IPS-18a (cell line): ENCODE measurements around the gene UBE2D1.

Experiments
- H3K27ac ChIP-seq: one replicate; pipeline ENCODE4 v1.5.1; 2013; ENCODE audit warnings: low read length
- H3K27me3 ChIP-seq: one replicate; pipeline ENCODE4 v1.6.1; 2013; ENCODE audit warnings: mild to moderate bottlenecking, low read length; ENCODE audit not compliant: control insufficient read depth, insufficient read depth
- H3K36me3 ChIP-seq: one replicate; pipeline ENCODE4 v1.6.1; 2013; ENCODE audit warnings: low read depth, low read length; ENCODE audit not compliant: control insufficient read depth
- H3K4me1 ChIP-seq: one replicate; pipeline ENCODE4 v1.6.1; 2013; ENCODE audit warnings: low read depth, low read length; ENCODE audit not compliant: control insufficient read depth
- H3K4me3 ChIP-seq: one replicate; pipeline ENCODE4 v1.5.1; 2013; ENCODE audit warnings: low read length
- H3K9ac ChIP-seq: one replicate; pipeline ENCODE4 v1.6.1; 2013; ENCODE audit warnings: mild to moderate bottlenecking, low read length, moderate library complexity
- H3K9me3 ChIP-seq: one replicate; pipeline ENCODE4 v1.6.1; 2013; ENCODE audit warnings: low read depth, low read length; ENCODE audit not compliant: control insufficient read depth

UBE2D1 gene

DNA sequence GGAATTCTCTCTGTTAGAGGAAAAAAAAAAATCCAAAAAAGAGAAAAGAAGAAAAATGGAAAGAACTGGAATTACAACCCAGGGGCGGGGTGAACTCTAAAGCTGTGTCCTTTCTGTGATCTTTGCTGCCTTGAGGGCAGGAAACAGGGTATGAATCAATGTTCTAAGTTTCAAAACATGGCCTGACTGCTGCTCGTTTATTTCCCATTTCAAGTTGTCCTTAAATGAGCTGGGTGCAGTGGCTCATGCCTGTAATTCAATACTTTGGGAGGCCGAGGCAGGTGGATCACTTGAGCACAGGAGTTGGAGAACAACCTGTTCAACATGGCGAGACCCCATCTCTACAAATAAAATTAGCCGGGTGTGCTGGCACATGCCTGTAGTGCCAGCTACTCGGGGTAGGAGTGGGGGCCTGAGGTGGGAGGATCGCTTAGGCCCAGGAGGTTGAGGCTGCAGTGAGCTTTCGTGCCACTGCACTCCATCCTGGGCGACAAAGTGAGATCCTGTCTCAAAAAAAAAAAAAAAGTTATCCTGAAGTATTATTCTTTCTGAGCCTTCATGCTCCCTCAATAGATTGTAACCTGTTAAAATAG lies 25.7 kb downstream of the UBE2D1 start:
- Histone ChIP-seq H3K36me3 (peaks cover 10% of the 10 kb centered on the region), H3K9me3 (no peaks in the 10 kb centered on the region), H3K27me3 (no peaks in the 10 kb centered on the region), H3K27ac (no peak overlapping the region), H3K9ac (no peak overlapping the region), H3K4me3 (no peak overlapping the region), H3K4me1 (no peaks in the 10 kb centered on the region)

DNA sequence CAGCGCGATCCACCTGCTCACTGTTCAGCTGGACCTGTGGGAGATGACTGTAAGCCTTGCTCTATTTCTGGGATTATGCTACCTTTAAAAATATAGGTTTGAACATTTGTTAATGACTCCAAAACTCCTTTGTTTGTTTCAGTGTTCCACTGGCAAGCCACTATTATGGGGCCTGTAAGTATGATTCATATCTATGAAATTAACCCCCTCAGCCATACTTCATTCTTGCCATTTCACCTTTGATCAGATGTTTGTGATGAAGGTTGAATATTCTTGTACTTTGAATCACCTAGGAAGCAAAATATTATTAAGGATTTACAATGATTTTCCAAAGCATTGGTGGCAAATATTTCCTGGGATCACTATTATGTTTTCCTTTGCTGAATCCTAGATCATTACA lies 26.5 kb downstream of the UBE2D1 start:
- no peaks in the 10 kb centered on the region for H3K27me3 ChIP-seq
- H3K9me3 ChIP-seq = no peaks in the 10 kb centered on the region
- H3K36me3 ChIP-seq = peaks cover 11% of the 10 kb centered on the region
- H3K4me3 ChIP-seq = no peak overlapping the region
- no peak overlapping the region for H3K27ac ChIP-seq
- no peak overlapping the region for H3K9ac ChIP-seq
- H3K4me1 ChIP-seq = no peaks in the 10 kb centered on the region

- Histone ChIP-seq H3K4me3 (no peak overlapping the region), H3K4me1 (no peaks in the 10 kb centered on the region), H3K27me3 (no peaks in the 10 kb centered on the region), H3K9ac (no peak overlapping the region), H3K27ac (no peak overlapping the region), H3K36me3 (peaks cover 11% of the 10 kb centered on the region), H3K9me3 (no peaks in the 10 kb centered on the region)
These were observed 27.4 kb downstream of the UBE2D1 start for GRCh38 chr10:58362027-58362789.

DNA sequence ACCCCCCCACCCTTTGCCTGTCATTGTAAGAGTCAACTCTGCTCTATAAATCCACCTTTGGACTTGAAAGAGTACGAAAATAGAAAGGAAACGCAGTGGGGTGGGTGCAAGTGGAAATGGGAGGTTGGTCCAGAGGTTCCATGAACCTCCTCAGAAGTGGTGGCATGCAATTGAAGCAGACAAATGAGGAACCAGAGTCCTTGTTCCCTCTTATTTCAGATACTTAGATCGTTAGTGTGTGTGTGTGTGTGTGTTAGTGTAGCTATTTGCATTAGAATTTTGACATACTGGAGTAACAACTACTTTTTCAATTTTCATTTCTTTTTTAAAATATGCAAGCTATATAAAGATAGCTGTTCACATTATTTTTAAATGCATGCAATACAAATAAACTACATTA lies 32.3 kb downstream of the UBE2D1 start:
- H3K9ac ChIP-seq = no peak overlapping the region
- peaks cover 11% of the 10 kb centered on the region for H3K36me3 ChIP-seq
- H3K27me3 ChIP-seq = no peaks in the 10 kb centered on the region
- H3K27ac ChIP-seq = no peak overlapping the region
- H3K4me3 ChIP-seq = no peak overlapping the region
- H3K9me3 ChIP-seq = no peaks in the 10 kb centered on the region
- no peaks in the 10 kb centered on the region for H3K4me1 ChIP-seq

- Histone ChIP-seq H3K36me3 (no peaks in the 10 kb centered on the region), H3K4me3 (no peak overlapping the region), H3K9ac (no peak overlapping the region), H3K27ac (no peak overlapping the region), H3K27me3 (no peaks in the 10 kb centered on the region), H3K9me3 (no peaks in the 10 kb centered on the region), H3K4me1 (no peaks in the 10 kb centered on the region)
These were observed 36.7 kb downstream of the UBE2D1 start for GRCh38 chr10:58371473-58371872.

DNA sequence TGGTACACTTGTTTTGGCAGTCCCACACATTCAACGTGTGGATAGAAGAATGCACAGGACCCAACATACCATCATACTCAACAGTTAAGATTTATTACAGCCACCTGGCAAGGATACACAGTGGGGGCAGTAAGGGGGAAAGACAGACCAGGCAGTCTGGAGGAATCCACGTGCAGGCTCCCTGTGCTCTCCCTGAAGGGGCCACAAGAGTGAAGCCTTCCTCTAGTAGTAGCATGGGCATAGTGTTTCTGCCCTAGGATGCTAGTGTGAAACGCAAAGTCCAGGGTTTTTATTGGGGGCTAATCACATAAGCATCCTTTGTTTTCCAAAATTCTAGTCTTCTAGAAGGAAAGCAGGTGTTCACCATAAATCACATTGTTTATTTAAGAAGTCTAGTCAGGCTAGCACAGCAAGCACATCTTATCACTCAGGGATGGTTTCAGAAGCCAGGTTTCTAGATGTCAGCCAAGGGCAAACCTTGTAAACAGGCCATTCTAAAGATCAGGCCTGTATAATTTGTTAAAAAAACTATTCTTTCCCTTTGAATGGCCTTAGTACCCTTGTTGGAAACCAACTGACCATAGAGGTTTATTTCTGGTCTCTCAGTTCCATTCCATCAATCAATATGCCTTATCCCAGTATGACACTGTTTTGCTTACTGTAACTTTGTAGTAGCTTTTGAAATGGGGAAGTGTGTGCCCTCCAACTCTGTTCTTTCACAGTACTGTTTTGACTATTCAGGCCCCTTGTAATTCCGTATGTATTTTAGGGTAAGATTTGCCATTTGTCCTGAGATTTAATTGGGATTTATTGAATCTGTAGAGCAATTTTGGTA lies 38.0 kb downstream of the UBE2D1 start:
- Histone ChIP-seq H3K36me3 (no peaks in the 10 kb centered on the region), H3K9ac (no peak overlapping the region), H3K27ac (no peak overlapping the region), H3K9me3 (no peaks in the 10 kb centered on the region), H3K27me3 (no peaks in the 10 kb centered on the region), H3K4me3 (no peak overlapping the region), H3K4me1 (no peaks in the 10 kb centered on the region)

- H3K27ac ChIP-seq = no peak overlapping the region
- H3K4me1 ChIP-seq = no peaks in the 10 kb centered on the region
- no peak overlapping the region for H3K9ac ChIP-seq
These were observed 38.6 kb downstream of the UBE2D1 start for GRCh38 chr10:58373442-58373827.

DNA sequence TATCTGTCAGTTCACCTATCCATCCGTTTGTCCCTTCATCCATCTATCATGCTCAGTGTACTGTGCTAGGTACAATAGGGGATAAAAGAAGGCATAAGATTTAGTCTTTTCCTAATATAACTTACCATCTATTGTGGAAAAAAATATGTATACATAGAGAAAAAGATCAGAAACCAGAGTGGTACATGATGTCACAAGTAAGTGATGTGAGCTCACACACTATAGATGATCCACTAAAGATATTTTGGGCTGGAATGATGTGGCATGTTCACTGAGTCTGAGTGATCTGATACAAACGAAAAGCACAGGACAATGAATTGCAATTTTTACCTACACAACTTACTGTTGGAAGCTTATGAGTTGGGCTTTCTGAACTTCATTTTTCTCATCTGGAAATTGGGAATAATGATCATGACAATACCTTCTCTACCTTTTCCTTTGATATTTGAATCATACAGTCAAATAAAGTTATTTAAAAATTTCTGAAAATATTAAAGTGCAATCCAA lies 47.7 kb downstream of the UBE2D1 start:
- Histone ChIP-seq H3K4me3 (no peak overlapping the region), H3K27me3 (no peaks in the 10 kb centered on the region), H3K27ac (no peak overlapping the region), H3K9ac (no peak overlapping the region), H3K4me1 (peaks cover 4% of the 10 kb centered on the region), H3K9me3 (no peaks in the 10 kb centered on the region), H3K36me3 (peaks cover 9% of the 10 kb centered on the region)

More at GRCh38 chr10:58373442-58373827, 38.6 kb downstream of the UBE2D1 start:
- Histone ChIP-seq H3K27me3 (no peaks in the 10 kb centered on the region), H3K9me3 (no peaks in the 10 kb centered on the region), H3K36me3 (no peaks in the 10 kb centered on the region), H3K4me3 (no peak overlapping the region)

DNA sequence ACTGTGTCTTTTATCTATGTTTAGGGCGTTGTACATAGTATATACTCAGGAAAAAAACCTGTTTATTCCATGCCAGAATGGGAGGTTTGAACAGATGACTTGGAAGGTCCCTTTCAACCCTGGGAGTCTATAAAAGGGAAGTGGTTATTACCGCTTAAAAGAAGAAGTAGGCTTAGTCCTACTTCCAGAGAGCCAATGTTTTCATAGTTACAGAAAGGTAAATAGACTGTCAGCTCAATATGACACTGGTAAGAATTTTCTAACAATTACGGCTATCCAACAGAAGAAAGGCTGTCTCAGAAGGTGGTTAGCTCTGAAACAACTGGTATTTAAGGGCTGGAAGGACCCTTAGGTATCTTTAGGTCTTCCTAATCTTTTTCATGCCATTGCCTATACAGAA lies 49.3 kb downstream of the UBE2D1 start:
- H3K27me3 ChIP-seq = no peaks in the 10 kb centered on the region
- H3K9me3 ChIP-seq = no peaks in the 10 kb centered on the region
- no peak overlapping the region for H3K9ac ChIP-seq
- peaks cover 4% of the 10 kb centered on the region for H3K4me1 ChIP-seq
- peaks cover 25% of the 10 kb centered on the region for H3K36me3 ChIP-seq
- H3K27ac ChIP-seq = no peak overlapping the region
- H3K4me3 ChIP-seq = peak overlapping the region; percentile 96

GRCh38 chr10:58384544-58384998 lies 49.8 kb downstream of the UBE2D1 start:
- Histone ChIP-seq H3K9ac (peak overlapping the region; percentile 48), H3K27me3 (no peaks in the 10 kb centered on the region), H3K9me3 (no peaks in the 10 kb centered on the region), H3K36me3 (peaks cover 29% of the 10 kb centered on the region), H3K4me3 (peak overlapping the region; percentile 96), H3K4me1 (peaks cover 4% of the 10 kb centered on the region), H3K27ac (no peak overlapping the region)

DNA sequence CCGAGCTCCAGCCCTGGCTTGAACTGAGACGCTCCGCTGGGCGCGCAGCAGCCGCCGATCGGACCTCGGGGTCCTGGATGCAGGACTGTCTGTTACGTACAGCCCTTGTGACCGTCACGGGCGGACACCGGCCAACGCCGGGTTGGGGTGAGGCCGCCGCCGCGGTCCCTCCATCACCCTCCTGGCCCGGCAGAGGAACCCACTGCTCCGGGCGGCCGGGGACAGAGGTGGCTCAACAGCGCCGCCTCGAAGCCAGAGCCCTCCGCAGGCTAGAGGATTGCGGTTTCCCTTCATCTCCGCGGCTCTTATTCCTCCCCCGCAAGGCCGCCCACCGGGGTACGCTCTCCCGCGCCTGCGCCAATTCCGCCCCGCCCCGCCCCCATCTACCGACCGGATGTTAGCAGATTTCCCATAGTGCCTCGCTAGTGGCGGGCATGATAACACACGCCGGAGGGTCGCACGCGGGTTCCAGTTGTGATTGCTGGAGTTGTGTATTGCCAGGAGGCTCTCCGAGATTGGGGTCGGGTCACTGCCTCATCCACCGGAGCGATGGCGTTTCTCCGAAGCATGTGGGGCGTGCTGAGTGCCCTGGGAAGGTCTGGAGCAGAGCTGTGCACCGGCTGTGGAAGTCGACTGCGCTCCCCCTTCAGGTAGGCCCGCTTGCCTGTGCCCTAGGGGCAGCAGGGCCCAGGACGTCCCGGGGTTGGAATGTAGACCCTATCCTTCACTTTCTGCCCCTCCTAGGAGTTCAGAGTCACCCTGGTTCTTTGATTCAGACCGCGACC lies 50.4 kb downstream of the UBE2D1 start, which contains the start of gene TFAM:
TFAM (plus strand) TSS at position 412 of the 785 bp plus-strand sequence; CDS start at position 550, 138 bp downstream.
- Histone ChIP-seq H3K27me3 (no peaks in the 10 kb centered on the region), H3K9me3 (no peaks in the 10 kb centered on the region), H3K27ac (peak within 1 kb of the TSS; percentile 91)

More for the DNA sequence above, 50.4 kb downstream of the UBE2D1 start, which contains the start of gene TFAM:
- Histone ChIP-seq H3K4me3 (peak within 1 kb of the TSS; percentile 96), H3K36me3 (peaks cover 36% of the 10 kb centered on the region), H3K9ac (peak within 1 kb of the TSS; percentile 90), H3K4me1 (peaks cover 4% of the 10 kb centered on the region)
